HL-60/S4 (cell line): ENCODE data around the gene OXTR.

Source experiments
- in situ Hi-C: fragments of 300-500 bp; cut with MboI; formaldehyde crosslinking; loops from 2 replicates; pipeline ENCODE4 v1.14.3; 2022; ENCODE audit warnings: low sequenced_read_pairs

Gene OXTR

GRCh38 chr3:8767667-8768363 is 1.6 kb downstream of the OXTR start:
- in situ Hi-C loops, result no loop called here

- in situ Hi-C loops, result no loop called here
These were observed 2.2 kb downstream of the OXTR start for GRCh38 chr3:8767256-8767666.

- in situ Hi-C loops, result no loop called here
These were observed 3.3 kb downstream of the OXTR start for GRCh38 chr3:8766148-8766547.

- in situ Hi-C loops, result no loop called here
These were observed 3.9 kb downstream of the OXTR start for GRCh38 chr3:8765528-8765927.

GRCh38 chr3:8764528-8764927 is 4.9 kb downstream of the OXTR start:
- in situ Hi-C loops, result no loop called here

GRCh38 chr3:8762607-8763377 is 6.6 kb downstream of the OXTR start:
- in situ Hi-C loops, result no loop called here

GRCh38 chr3:8761866-8762265 is 7.5 kb downstream of the OXTR start:
- in situ Hi-C loops, result no loop called here

GRCh38 chr3:8760506-8760905 is 8.9 kb downstream of the OXTR start:
- in situ Hi-C loops, result no loop called here

GRCh38 chr3:8760091-8760490 is 9.3 kb downstream of the OXTR start:
- in situ Hi-C loops, result no loop called here

- in situ Hi-C loops, result no loop called here
These were observed 10.2 kb downstream of the OXTR start for GRCh38 chr3:8759038-8759707.

GRCh38 chr3:8757551-8758518 is 11.6 kb downstream of the OXTR start:
- in situ Hi-C loops, result no loop called here

- in situ Hi-C loops, result no loop called here
These were observed 12.7 kb downstream of the OXTR start for GRCh38 chr3:8756671-8757070.

GRCh38 chr3:8755564-8756237 is 13.7 kb downstream of the OXTR start:
- in situ Hi-C loops, result no loop called here

- in situ Hi-C loops, result no loop called here
These were observed 14.3 kb downstream of the OXTR start for GRCh38 chr3:8755097-8755496.

- in situ Hi-C loops, result no loop called here
These were observed 16.6 kb downstream of the OXTR start for GRCh38 chr3:8752832-8753231.

- in situ Hi-C loops, result no loop called here
These were observed 20.1 kb downstream of the OXTR start for GRCh38 chr3:8749316-8749715.

GRCh38 chr3:8746780-8747345 is 22.6 kb downstream of the OXTR start:
- in situ Hi-C loops, result no loop called here

- in situ Hi-C loops, result no loop called here
These were observed 23.6 kb downstream of the OXTR start for GRCh38 chr3:8745619-8746370.

- in situ Hi-C loops, result no loop called here
These were observed 25.5 kb downstream of the OXTR start for GRCh38 chr3:8743911-8744310.
